ENCODE data around the gene SPIRE1.
"Not testable (repeated sequence)": the region's sequence is repeated elsewhere in the genome, so short reads cannot be mapped to it uniquely, and the experiment has no call there.

SPIRE1 gene

DNA sequence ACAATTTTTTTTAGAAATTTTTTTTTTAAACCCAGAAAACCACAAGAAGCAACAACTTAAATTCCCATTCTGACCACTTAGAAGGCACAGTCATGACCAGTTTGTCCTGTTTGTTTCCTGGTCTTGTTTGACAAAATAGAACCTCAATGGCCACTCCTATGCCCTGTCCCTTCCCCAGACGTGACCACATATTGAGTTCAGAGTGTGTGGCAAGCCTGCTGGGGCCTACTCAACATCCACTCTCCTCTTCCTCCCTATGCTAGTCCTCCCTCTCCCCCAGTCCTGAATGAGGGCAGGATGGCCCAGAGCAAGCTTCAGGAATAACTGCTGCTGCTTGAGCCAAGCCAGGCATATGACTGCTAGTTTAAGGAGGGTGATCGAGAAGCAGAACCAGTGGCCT lies 160.6 kb downstream of the SPIRE1 start:
- DNase-seq (ENCODE audit: extremely low read depth in 1 of 2, low read depth in 1 of 2), result no peak

DNA sequence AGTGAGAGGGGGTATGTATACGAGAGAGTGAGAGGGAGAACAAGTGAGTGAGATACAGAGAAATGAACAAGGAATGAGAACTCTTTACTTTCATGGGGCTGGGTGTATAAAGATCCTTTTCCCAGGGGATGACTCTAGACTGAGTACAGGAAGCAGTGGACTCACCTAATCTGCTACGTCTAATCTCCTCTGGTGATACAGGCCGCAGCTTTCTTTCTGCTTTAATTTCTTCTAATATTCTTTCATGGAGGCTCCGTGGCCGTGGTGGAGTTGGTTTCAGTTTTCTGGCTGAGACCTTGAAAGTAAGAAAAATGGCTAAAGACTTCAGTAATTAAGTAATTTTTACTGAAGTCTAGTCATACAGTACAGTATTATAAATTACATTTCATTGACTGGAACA lies 165.0 kb downstream of the SPIRE1 start:
- no peak for DNase-seq (ENCODE audit: extremely low read depth in 1 of 2, low read depth in 1 of 2)

GRCh38 chr18:12491611-12492435 lies 166.1 kb downstream of the SPIRE1 start:
- no peak for DNase-seq (ENCODE audit: extremely low read depth in 1 of 2, low read depth in 1 of 2)

GRCh38 chr18:12485479-12486105 lies 172.3 kb downstream of the SPIRE1 start:
- no peak for DNase-seq (ENCODE audit: extremely low read depth in 1 of 2, low read depth in 1 of 2)

DNA sequence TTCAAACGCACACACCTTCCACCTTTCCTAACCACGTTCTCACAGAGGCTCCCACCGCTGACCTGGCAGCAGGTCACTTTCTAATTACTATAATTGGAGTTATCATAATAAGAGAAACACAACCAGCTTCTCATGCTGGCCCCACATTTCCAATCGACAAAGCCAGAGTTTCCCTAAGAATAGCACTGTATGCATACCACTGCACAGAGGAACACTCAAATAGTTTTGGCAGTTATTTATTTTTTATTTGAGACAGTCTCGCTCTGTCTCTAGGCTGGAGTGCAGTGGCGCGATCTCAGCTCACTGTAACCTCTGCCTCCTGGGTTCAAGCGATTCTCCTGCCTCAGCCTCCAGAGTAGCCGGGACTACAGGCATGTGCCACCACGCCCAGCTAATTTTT lies 176.0 kb downstream of the SPIRE1 start:
- DNase-seq (ENCODE audit: extremely low read depth in 1 of 2, low read depth in 1 of 2), result not testable (repeated sequence)

GRCh38 chr18:12479982-12480381 lies 177.9 kb downstream of the SPIRE1 start:
- no peak for DNase-seq (ENCODE audit: extremely low read depth in 1 of 2, low read depth in 1 of 2)

DNA sequence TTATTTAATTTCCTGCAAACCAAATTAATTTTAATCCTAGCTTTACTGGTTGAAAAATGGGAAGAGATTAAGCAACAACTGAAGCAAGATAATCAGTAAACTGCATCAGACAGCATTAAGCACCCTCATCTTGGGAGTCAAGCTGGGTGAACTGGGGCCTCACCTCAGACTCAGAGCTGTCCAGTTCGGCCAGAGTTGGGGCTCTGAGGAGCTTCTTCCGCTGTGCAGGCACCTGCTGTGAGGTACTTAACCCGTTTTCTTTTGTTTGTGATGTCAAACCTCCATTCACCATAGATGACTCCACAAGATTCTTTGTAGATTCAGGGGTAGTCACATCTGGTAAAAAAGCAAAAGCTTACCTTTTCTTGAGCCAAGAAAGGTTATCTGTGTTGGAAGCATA lies 178.4 kb downstream of the SPIRE1 start:
- DNase-seq (ENCODE audit: extremely low read depth in 1 of 2, low read depth in 1 of 2), result no peak

DNA sequence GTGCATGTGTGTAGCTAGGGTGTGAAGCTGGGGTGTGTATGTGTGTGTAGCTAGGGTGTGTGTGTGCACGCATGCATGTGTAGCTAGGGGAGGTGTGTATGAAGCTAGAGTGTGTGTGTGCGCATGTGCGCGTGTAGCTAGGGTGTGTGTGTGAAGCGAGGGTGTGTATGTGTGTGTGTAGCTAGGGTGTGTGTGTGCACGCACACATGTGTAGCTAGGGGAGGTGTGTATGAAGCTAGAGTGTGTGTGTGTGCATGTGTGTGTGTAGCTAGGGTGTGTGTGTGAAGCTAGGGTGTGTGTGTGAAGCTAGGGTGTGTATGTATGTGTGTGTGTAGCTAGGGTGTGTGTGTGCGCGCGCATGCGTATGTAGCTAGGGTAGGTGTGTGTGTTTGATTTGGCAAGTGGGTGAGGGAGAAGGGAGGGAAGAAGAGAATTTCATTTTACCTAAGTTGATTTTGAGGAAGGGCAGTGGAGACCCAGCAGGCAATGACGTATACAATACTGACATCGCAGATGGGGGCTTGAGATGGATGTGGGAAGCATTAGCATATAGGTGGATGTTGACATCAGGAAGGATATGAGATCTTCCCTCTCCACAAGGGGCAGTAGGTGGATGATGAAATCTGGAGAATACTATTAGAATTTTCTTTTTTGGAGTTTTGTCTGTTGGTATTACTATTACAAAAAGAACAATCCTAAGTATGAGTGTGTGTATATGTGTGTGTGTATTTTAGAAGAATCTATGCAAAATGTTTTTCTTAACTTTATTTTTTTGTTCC lies 179.4 kb downstream of the SPIRE1 start:
- DNase-seq (ENCODE audit: extremely low read depth in 1 of 2, low read depth in 1 of 2), result no peak

DNA sequence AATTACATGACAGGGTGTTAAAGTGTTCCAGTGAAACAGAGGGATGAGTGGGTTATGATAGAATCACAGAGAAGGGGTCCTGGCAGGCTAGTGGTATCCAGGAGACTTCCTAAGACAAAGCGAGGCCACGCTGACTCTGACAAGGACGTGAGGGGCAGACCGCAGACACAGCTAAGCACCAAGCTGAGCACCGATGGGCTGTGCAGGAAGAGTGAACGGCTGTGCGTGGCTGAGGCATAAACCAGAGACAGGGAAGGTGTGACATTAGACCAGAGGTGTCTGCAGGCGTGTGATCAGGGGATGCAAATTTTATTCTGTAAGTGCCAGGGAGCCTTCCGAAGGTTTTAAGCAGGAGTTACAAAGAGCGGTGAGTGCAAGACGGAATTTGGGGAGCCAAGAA lies 180.3 kb downstream of the SPIRE1 start:
- no peak for DNase-seq (ENCODE audit: extremely low read depth in 1 of 2, low read depth in 1 of 2)

DNA sequence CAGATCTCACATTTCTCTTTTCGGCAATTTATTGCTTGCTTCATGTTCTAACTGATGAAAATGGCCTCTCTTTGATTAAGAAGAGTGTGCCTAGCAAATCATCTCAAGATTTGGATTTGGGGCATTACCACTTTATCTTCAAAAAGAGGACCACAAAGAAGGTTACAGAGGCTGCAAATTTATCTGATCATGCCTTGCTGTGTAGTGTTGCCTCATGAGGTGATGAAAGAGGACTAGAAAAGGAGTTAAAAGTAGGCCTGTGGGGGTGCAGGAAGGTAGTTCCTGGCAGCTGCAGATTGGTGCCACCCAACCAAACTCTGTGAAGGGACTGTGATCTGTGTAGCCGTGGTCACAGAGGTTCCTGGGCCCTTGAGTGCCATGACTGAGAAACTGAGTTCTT lies 181.0 kb downstream of the SPIRE1 start:
- no peak for DNase-seq (ENCODE audit: extremely low read depth in 1 of 2, low read depth in 1 of 2)

DNA sequence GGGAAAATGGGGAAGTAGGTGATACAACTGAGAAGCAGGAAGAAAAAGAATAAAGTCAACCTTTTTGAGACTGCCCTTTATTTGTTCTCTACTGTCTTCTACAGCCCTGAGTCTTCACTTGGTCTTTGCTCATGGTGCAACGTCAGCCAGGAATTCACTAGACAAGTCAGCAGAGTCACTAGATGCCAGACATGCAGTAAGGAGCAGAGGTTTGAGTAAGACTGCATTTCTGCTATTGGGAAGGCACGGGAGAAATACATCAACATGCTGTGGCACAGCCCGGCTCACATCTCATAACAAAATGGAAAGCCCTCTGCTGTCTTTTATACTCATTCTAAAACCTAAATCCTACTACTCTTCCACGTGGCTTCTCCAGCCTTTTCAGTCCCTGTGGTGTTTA lies 183.0 kb downstream of the SPIRE1 start:
- no peak for DNase-seq (ENCODE audit: extremely low read depth in 1 of 2, low read depth in 1 of 2)

DNA sequence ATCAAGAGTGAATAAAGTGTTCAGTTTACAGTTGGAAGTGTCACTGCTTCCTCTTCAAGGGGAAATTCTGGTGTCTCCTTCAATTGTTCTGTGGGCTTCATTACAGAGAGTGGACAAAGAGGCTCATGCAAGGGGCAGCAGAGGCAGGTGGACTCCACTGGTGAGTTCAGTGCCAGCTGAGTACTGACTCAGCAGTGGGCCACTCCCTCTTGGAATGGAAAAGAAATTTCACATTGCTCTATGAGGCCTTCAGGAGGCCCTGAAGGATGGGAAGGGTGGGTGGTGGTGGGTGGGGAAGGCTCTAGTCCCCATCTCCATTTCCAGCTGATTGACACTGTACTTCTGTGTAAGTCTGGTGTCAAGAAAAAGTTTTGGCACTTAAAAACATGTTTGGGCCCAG lies 183.8 kb downstream of the SPIRE1 start:
- no peak for DNase-seq (ENCODE audit: extremely low read depth in 1 of 2, low read depth in 1 of 2)

DNA sequence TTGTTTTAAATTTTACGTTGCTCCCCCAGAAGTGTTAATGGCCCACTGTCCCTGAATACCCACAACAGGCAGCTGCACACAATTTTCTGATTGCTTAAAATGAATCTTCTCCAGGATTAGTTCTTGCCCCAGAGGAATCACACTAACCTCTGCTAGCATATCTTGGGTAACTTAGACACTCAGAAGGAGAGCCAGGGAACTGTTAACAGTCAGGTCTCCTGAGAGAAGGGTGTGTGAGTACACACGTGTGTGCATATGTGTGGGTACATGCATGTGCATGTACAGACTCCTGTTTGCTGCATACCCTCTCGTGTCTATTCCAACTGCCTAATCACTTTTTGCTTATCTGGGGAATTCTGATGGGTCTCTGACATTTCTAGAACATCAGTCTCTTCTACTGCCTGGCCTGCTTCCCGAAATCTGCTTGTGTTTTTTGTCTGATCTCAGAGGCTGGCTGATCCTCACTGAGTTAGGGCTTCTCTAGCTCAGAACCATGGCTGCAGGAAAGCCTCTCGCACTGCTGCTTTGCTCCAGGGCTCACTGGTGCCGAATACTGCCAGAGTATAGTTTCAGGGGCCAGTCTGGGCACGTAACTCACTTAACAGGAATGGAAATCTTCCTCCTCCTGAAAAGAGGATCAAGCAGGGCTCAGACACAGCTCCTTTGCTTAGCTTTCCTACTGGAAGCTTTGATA lies 187.4 kb downstream of the SPIRE1 start:
- DNase-seq (ENCODE audit: extremely low read depth in 1 of 2, low read depth in 1 of 2), result no peak

DNA sequence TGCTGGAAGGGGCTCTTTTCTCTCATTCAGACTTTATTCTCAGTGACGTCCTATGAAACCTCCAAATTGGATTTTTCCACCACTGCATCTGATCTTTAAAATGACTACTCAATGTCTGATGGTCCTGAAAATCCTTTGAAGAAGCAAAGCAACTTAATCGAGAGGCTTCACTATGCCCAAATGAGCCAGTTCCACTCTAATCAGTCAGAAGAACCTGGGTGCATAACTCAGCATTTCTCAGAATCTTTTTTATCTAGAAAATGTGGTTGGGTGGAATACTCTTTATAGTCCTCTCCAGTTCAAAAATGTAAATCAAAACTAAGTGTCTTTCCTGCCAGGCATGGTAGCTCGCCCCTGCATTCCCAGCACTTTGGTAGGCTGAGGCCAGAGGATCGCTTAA lies 189.5 kb downstream of the SPIRE1 start:
- no peak for DNase-seq (ENCODE audit: extremely low read depth in 1 of 2, low read depth in 1 of 2)

DNA sequence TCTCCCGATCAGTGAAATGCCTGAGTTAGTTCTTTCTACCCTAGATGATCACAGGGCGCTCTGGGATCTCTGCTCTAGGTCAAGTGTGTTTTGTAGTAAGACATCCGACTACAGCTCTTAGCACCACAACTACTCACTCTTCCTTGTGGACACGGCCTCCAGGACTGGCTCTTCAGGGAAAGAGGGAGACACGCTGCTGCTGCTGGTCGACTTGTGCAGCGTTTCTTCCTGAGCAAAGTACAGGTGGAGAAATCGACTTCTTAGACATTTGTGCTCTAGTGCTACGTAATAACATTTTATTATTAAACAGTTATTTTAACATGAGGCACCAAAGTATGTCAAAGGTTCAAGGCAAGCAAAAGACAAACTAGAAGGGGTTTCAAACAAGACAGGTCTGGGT lies 193.2 kb downstream of the SPIRE1 start:
- DNase-seq (ENCODE audit: extremely low read depth in 1 of 2, low read depth in 1 of 2), result no peak

GRCh38 chr18:12463191-12463590 lies 194.7 kb downstream of the SPIRE1 start:
- DNase-seq (ENCODE audit: extremely low read depth in 1 of 2, low read depth in 1 of 2), result no peak

GRCh38 chr18:12462242-12462641 lies 195.7 kb downstream of the SPIRE1 start:
- DNase-seq (ENCODE audit: extremely low read depth in 1 of 2, low read depth in 1 of 2), result no peak

- DNase-seq (ENCODE audit: extremely low read depth in 1 of 2, low read depth in 1 of 2), result no peak
Measured at GRCh38 chr18:12461326-12461725, 196.6 kb downstream of the SPIRE1 start.

- no peak for DNase-seq (ENCODE audit: extremely low read depth in 1 of 2, low read depth in 1 of 2)
Measured at GRCh38 chr18:12460874-12461273, 197.0 kb downstream of the SPIRE1 start.

GRCh38 chr18:12458771-12459170 lies 199.1 kb downstream of the SPIRE1 start:
- no peak for DNase-seq (ENCODE audit: extremely low read depth in 1 of 2, low read depth in 1 of 2)

GRCh38 chr18:12456441-12456840 lies 201.5 kb downstream of the SPIRE1 start:
- no peak for DNase-seq (ENCODE audit: extremely low read depth in 1 of 2, low read depth in 1 of 2)

All from activated CD8-positive, alpha-beta memory T cell treated with anti-CD3 and anti-CD28 coated beads for 1 hour (primary cell).